GM19351 (cell line): ENCODE results near the gene CEP164.

ENCODE experiments used
- ATAC-seq: cut with Tn5 transposase; IDR thresholded peaks from one replicate; pipeline ENCODE4 v1.9.1; 2021; ENCODE audit warnings: mild to moderate bottlenecking, moderate library complexity; ENCODE audit not compliant: unreplicated experiment

Gene CEP164

GRCh38 chr11:117327567-117328374 is at the start of gene CEP164:
CEP164 (plus strand) TSS chr11:117327854; CDS start chr11:117338587, 10,733 bp downstream.
- ATAC-seq: peak; percentile 94

- ATAC-seq: no peak
Measured at GRCh38 chr11:117278347-117278746, 49.3 kb upstream of the CEP164 start.

GRCh38 chr11:117279711-117280376 is 47.8 kb upstream of the CEP164 start:
- no peak for ATAC-seq

GRCh38 chr11:117281159-117281558 is 46.5 kb upstream of the CEP164 start:
- no peak for ATAC-seq

GRCh38 chr11:117281869-117282268 is 45.8 kb upstream of the CEP164 start:
- no peak for ATAC-seq

- ATAC-seq: no peak
Measured at GRCh38 chr11:117282956-117283355, 44.7 kb upstream of the CEP164 start.

- no peak for ATAC-seq
Measured at GRCh38 chr11:117284053-117284452, 43.6 kb upstream of the CEP164 start.

- no peak for ATAC-seq
Measured at GRCh38 chr11:117286588-117286987, 41.1 kb upstream of the CEP164 start.

GRCh38 chr11:117287668-117288067 is 40.0 kb upstream of the CEP164 start:
- ATAC-seq: no peak

GRCh38 chr11:117289795-117290194 is 37.9 kb upstream of the CEP164 start:
- ATAC-seq: no peak

GRCh38 chr11:117290809-117291396 is 36.8 kb upstream of the CEP164 start, which contains the start of gene BACE1-AS:
BACE1-AS (plus strand) TSS chr11:117291346.
- ATAC-seq: no peak

GRCh38 chr11:117292616-117293015 is 35.0 kb upstream of the CEP164 start:
- no peak for ATAC-seq

GRCh38 chr11:117295438-117296137 is 32.1 kb upstream of the CEP164 start:
- no peak for ATAC-seq

GRCh38 chr11:117296881-117297280 is 30.8 kb upstream of the CEP164 start:
- no peak for ATAC-seq

- no peak for ATAC-seq
Measured at GRCh38 chr11:117298195-117298594, 29.5 kb upstream of the CEP164 start.

GRCh38 chr11:117299351-117300282 is 28.0 kb upstream of the CEP164 start:
- no peak for ATAC-seq

GRCh38 chr11:117300283-117300663 is 27.4 kb upstream of the CEP164 start:
- ATAC-seq: no peak

- no peak for ATAC-seq
Measured at GRCh38 chr11:117300773-117301172, 26.9 kb upstream of the CEP164 start.

GRCh38 chr11:117302228-117302627 is 25.4 kb upstream of the CEP164 start:
- peak; percentile 51 for ATAC-seq

GRCh38 chr11:117303101-117303500 is 24.6 kb upstream of the CEP164 start:
- ATAC-seq: no peak
